GM21723 (cell line): ENCODE data around the gene PDE6H.

Source experiments
- ATAC-seq: cut with Tn5 transposase; IDR thresholded peaks from one replicate; pipeline ENCODE4 v1.9.1; 2021; ENCODE audit warnings: mild to moderate bottlenecking, moderate library complexity; ENCODE audit not compliant: unreplicated experiment

PDE6H gene

GRCh38 chr12:14999695-15000365, 27.0 kb downstream of the PDE6H start:
- no peak for ATAC-seq

- ATAC-seq: no peak
Measured at GRCh38 chr12:15000575-15000974, 27.7 kb downstream of the PDE6H start.

GRCh38 chr12:15001733-15002382, 29.0 kb downstream of the PDE6H start:
- ATAC-seq: no peak

GRCh38 chr12:15004421-15004820, 31.6 kb downstream of the PDE6H start:
- ATAC-seq: no peak

DNA sequence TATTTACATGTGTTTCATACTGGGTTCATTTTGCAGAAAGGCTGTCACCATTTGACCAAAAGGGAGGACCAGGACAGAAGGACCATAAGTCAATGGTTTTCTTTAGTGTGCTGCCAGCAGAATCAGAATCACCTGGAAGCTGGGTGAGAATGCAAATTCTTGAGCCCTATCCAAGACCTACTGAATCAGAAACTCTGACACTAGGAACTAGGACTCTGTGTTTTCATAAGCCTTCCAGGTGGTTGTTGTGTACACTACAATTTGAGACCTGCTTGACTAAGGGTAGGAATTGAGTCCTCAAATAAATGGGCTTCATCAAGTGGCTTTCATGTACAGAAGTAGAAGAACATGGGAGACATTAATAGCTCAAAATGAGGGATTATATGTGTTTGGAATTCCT, 32.2 kb downstream of the PDE6H start:
- ATAC-seq: no peak

DNA sequence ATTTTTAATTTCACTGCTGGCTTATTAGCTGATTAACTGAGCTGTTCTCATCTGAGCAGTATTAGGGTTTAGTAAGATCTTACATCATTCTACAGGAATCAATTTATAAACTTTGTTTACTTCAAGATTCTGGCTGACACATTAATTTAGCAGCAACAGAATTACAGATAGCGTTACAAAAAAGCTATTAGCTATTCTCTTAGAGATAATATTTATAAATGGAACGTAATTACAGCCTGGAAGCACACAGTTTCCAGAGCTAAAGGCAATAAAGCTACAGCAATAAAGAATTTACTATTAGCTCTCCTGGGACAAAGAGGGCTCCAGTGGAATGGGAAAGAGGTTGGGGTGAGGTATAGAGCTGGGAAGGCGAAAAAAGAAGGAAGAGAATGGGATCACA, 34.7 kb downstream of the PDE6H start:
- ATAC-seq: no peak

- peak; percentile 52 for ATAC-seq
Measured at GRCh38 chr12:15011162-15011561, 38.3 kb downstream of the PDE6H start.

GRCh38 chr12:15013634-15014179, 40.9 kb downstream of the PDE6H start:
- ATAC-seq: peak; percentile 56

- ATAC-seq: no peak
Measured at GRCh38 chr12:15014708-15015107, 41.9 kb downstream of the PDE6H start.

- no peak for ATAC-seq
Measured at GRCh38 chr12:15015121-15015520, 42.3 kb downstream of the PDE6H start.

GRCh38 chr12:15020156-15020555, 47.3 kb downstream of the PDE6H start:
- ATAC-seq: no peak
